Measurements from ENCODE around the gene TPCN2. TPM values are rescaled to one million over a fixed set of nuclear protein-coding genes. Genes with fewer than 3 reads are reported as not detected.

TPCN2 gene
- total and polyA plus RNA-seq, 2 of the 8 experiments (the other 6 are each of a cell fraction or from before 2014, with no cell fraction given) = 9.7 to 18.6 TPM

DNA sequence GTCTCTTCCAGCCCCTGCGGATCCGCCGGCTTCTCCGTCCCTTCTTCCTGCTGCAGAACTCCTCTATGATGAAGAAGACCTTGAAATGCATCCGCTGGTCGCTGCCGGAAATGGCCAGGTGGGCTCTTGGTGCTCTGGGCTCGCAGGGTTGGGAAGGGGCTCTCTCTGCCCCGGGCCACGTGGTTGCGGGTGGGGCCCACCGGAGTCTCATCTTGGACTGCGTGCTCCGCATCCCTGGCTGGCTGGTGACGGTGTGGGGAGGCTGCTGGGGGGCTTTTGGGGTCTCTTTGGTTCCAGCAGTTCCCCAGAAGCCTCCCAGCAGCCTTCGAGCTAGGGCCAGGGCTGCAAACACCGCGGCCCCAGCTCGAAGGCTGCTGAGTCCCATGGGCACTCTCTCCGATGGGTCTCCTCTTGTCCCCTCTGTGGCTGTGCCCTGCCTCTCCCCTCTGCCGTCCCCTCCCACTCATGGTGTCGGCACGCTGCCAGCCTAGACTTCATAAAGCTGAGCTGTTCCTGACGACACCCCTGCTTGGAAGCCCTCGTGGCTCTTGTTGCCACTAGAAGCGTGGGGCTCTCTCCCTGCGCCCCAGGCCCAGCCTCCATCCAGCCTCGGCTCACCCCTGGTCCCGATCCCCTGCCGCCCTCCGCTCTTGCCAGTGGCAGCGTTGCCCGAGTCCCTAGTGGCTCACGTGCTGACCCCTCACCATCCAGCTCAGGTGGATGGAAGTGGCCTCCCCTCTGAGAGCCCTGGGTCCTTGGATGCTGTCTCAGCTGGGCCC is 14.3 kb downstream of the TPCN2 start:
- H3K14ac ChIP-seq (ENCODE audit: insufficient read length) = no peak overlapping the region
- H3K9me3 ChIP-seq (ENCODE audit: insufficient read depth in 2 of 2, low read depth in 1 of 2, low read length in 1 of 2) = no peaks in the 10 kb centered on the region
- no peak overlapping the region for H3K23ac ChIP-seq (ENCODE audit: insufficient read length)
- H4K20me1 ChIP-seq (replicated peaks in 1 of 2; ENCODE audit: control insufficient read depth in 1 of 2, insufficient read depth in 2 of 2, low read length in 2 of 2) = peaks cover 9 to 36% of the 10 kb centered on the region in 2 experiments
- no peak overlapping the region for H2BK15ac ChIP-seq (ENCODE audit: low read length)
- H4K5ac ChIP-seq (ENCODE audit: insufficient read length, low read depth, low read length) = no peak overlapping the region
- H3K56ac ChIP-seq (replicated peaks; ENCODE audit: insufficient read length, low read depth, low read length) = no peak overlapping the region
- no peak overlapping the region for H2BK12ac ChIP-seq (ENCODE audit: low read depth, low read length)
- no peak overlapping the region for H2AK5ac ChIP-seq (ENCODE audit: low read depth, low read length)
- FAIRE-seq (no peak), DNase-seq (ENCODE audit: low read depth in 1 of 2, low spot score in 2 of 2) (no peak)
- no peak overlapping the region for H3K18ac ChIP-seq (ENCODE audit: extremely low read depth, low read length)
- ChIA-PET CTCF (ENCODE audit: partially characterized antibody) (interaction anchor here (1.2 kb wide), 1 partner anchor 9 kb away, joined by 3 read pairs; no protein-coding TSS in a partner anchor), POLR2A (ENCODE audit: partially characterized antibody) (interaction anchor here (0.7 to 1.2 kb wide), 2 partner anchors 11 to 50 kb away, joined by 3 read pairs; partner anchors contain the start of gene MRGPRF)
- TF ChIP-seq SP2 (IDR thresholded peaks at IDR 0.05; ENCODE audit: low read length) = no peak
- TF ChIP-seq POLR2A (IDR thresholded peaks at IDR 0.05; ENCODE audit: control extremely low read depth in 1 of 2, low read depth in 2 of 2, low read length in 2 of 2) = no peak
- no peak for TF ChIP-seq RAD21 (IDR thresholded peaks at IDR 0.05 in 1 of 2, conservative IDR thresholded peaks at IDR 0.05 in 1 of 2; ENCODE audit: low read depth in 2 of 2, low read length in 2 of 2)
- TF ChIP-seq, protein P1, sequence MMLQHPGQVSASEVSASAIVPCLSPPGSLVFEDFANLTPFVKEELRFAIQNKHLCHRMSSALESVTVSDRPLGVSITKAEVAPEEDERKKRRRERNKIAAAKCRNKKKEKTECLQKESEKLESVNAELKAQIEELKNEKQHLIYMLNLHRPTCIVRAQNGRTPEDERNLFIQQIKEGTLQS (IDR thresholded peaks at IDR 0.05; ENCODE audit: insufficient read depth, low read depth, low read length) = no peak
- TF ChIP-seq SUZ12 (IDR thresholded peaks at IDR 0.05; ENCODE audit: low read length) = no peak
- no peak overlapping the region for H2AFZ ChIP-seq (ENCODE audit: low read length)
- no peaks in the 10 kb centered on the region; a peak in 1 of 7 replicates for H3K4me1 ChIP-seq (replicated peaks in 1 of 4; ENCODE audit: control insufficient read depth in 3 of 4, insufficient read depth in 4 of 4, low read length in 3 of 4)
- no peaks in the 10 kb centered on the region for H3K27me3 ChIP-seq (replicated peaks in 1 of 4; ENCODE audit: control insufficient read depth in 3 of 4, extremely low read depth in 1 of 4, insufficient read depth in 3 of 4, low read length in 3 of 4)
- no peak overlapping the region for H3K9ac ChIP-seq (replicated peaks in 1 of 4; ENCODE audit: extremely low read depth in 1 of 4, low read depth in 3 of 4, low read length in 3 of 4)
- no peaks in the 10 kb centered on the region; a peak in 1 of 4 replicates for H3K79me2 ChIP-seq (ENCODE audit: control insufficient read depth in 1 of 2, insufficient read depth in 2 of 2, low read length in 2 of 2)
- no peak overlapping the region for H4K8ac ChIP-seq (ENCODE audit: extremely low read depth, insufficient read depth, low read length)
- no peak overlapping the region for H3K27ac ChIP-seq (ENCODE audit: low read depth, low read length)
- H4K91ac ChIP-seq (replicated peaks; ENCODE audit: insufficient read length, low read length) = no peak overlapping the region
- H2BK5ac ChIP-seq (ENCODE audit: low read depth, low read length) = no peak overlapping the region
- no peak overlapping the region for H2BK120ac ChIP-seq (replicated peaks; ENCODE audit: low read depth, low read length)
- peaks cover 23% of the 10 kb centered on the region for H3K79me1 ChIP-seq (ENCODE audit: low read depth, low read length)
- no peak overlapping the region for H3K4ac ChIP-seq (replicated peaks; ENCODE audit: insufficient read length, low read depth, low read length)
- no peak overlapping the region for H2BK20ac ChIP-seq (ENCODE audit: low read length)
- peaks cover 0 to 4% (median 1%) of the 10 kb centered on the region in 4 experiments; a peak in 4 of 8 replicates for H3K36me3 ChIP-seq (ENCODE audit: control insufficient read depth in 2 of 4, insufficient read depth in 4 of 4, low read length in 3 of 4)
- H3K4me3 ChIP-seq (ENCODE audit: extremely low read depth in 1 of 4, insufficient read depth in 2 of 4, low read depth in 3 of 4, low read length in 4 of 4) = no peak overlapping the region
- WGBS, 2 experiments (ENCODE audit: extremely low coverage in 1 of 2, insufficient coverage in 1 of 2, insufficient read length in 1 of 2, insufficient replicate concordance in 2 of 2, low coverage in 1 of 2, low lambda C conversion rate in 2 of 2, missing lambda C conversion rate in 1 of 2) = 84% methylated on average over 25 of the region's 34 CpGs; no CpG with 5 or more reads in 1 of the 2 experiments
- peaks cover 3% of the 10 kb centered on the region; the same call in 1 of the 2 replicates for H3K23me2 ChIP-seq (ENCODE audit: low read depth, low read length)
- no peak overlapping the region for H3K4me2 ChIP-seq (ENCODE audit: insufficient read depth in 1 of 2, low read depth in 2 of 2, low read length in 2 of 2)
